Spleen (tissue), 11 donors: Measurements from ENCODE around the gene COX4I1. TPM values are rescaled to one million over a fixed set of nuclear protein-coding genes. Genes with fewer than 3 reads are reported as not detected.
"Not testable (repeated sequence)": the region's sequence is repeated elsewhere in the genome, so short reads cannot be mapped to it uniquely, and the experiment has no call there.

Experiments
- DNase-seq: peaks from one replicate; pipeline ENCODE4 v3.0.0-alpha.2; 2020
- H3K27ac ChIP-seq, 8 donors: fragments of 200-600 bp; sonication (generic) in 7 of 8; 1 replicate in 4 of 8; 2 replicates in 4 of 8; pipeline versions ENCODE4 v1.5.0 to v1.8.0; 2016 to 2021; ENCODE audit warnings: inconsistent platforms in 4 of 8, mild to moderate bottlenecking in 4 of 8, moderate library complexity in 1 of 8
- H3K27me3 ChIP-seq, 7 donors: fragments of 200-600 bp; sonication (generic) in 6 of 7; replicated peaks in 1 of 7; 1 replicate in 4 of 7; 2 replicates in 3 of 7; pipeline versions ENCODE4 v1.5.0 to v1.8.0; 2016 to 2021; ENCODE audit warnings: inconsistent platforms in 3 of 7, mild to moderate bottlenecking in 1 of 7
- H3K36me3 ChIP-seq, 6 donors: fragments of 200-600 bp; sonication (generic) in 5 of 6; 1 replicate in 4 of 6; 2 replicates in 2 of 6; pipeline versions ENCODE4 v1.5.0 to v1.8.0; 2016 to 2021; ENCODE audit warnings: inconsistent platforms in 2 of 6
- H3K4me1 ChIP-seq, 6 donors: fragments of 200-600 bp; sonication (generic) in 5 of 6; 1 replicate in 3 of 6; 2 replicates in 3 of 6; pipeline versions ENCODE4 v1.5.0 to v1.8.0; 2016 to 2021; ENCODE audit warnings: inconsistent platforms in 3 of 6
- H3K4me3 ChIP-seq, 8 donors: fragments of 200-600 bp; sonication (generic) in 7 of 8; 1 replicate in 4 of 8; 2 replicates in 4 of 8; pipeline versions ENCODE4 v1.5.0 to v1.8.0; 2016 to 2021; ENCODE audit warnings: inconsistent platforms in 4 of 8, mild to moderate bottlenecking in 4 of 8, moderate library complexity in 2 of 8
- H3K9me3 ChIP-seq, 8 donors: fragments of 200-600 bp; sonication (generic) in 7 of 8; 1 replicate in 4 of 8; 2 replicates in 4 of 8; pipeline versions ENCODE4 v1.5.0 to v1.8.0; 2016 to 2021; ENCODE audit warnings: inconsistent platforms in 4 of 8
- CTCF ChIP-seq, 11 experiments: fragments of 200-600 bp in 7 of 11; fragments of 450-650 bp in 4 of 11; sonication (generic) in 4 of 11; IDR thresholded peaks in 8 of 11; conservative IDR thresholded peaks in 3 of 11; 1 replicate in 7 of 11; 2 replicates in 4 of 11; pipeline versions ENCODE4 v1.4.0 to v1.8.0; 2016 to 2021; ENCODE audit warnings: antibody characterized with exemption in 11 of 11, inconsistent platforms in 4 of 11, mild to moderate bottlenecking in 1 of 11
- POLR2A ChIP-seq, 3 donors: fragments of 450-650 bp; IDR thresholded peaks; one replicate each; pipeline ENCODE4 v1.5.1; 2017; ENCODE audit warnings: antibody characterized with exemption in 3 of 3, mild to moderate bottlenecking in 1 of 3
- POLR2AphosphoS5 ChIP-seq, 3 donors: sonication (generic); formaldehyde crosslinking; IDR thresholded peaks; one replicate each; pipeline ENCODE4 v1.5.1; 2017; ENCODE audit warnings: antibody characterized with exemption in 3 of 3
- WGBS, 5 donors: extraction: QIAGEN DNeasy Blood & Tissue Kit in 3 of 5; methylation state at CpG; one replicate each; pipeline versions ENCODE4 v1.1.5 to v1.1.7; 2013 to 2018; 5-methylcytosine and 5-hydroxymethylcytosine counted together
- intact Hi-C: fragments of 100-400 bp; cut with DNase I; formaldehyde crosslinking; loops from one replicate; pipeline ENCODE4 v1.15.0; 2023; ENCODE audit warnings: low total_unique reads
- polyA plus RNA-seq, 3 donors: library from polyadenylated mRNA; stranded (reverse); fragments of 200-250 nt; gene quantifications; one replicate each; pipeline ENCODE4 v1.2.1, GENCODE V29; 2013
- total RNA-seq, 7 donors: library from RNA; depleted of rRNA in 3 of 7; stranded (reverse); fragments of >200 nt in 3 of 7; fragmentation: NEBNext Ultra II Directional in 4 of 7; extraction: Animal tissue kit (Norgen Biotek cat#: 25700) in 4 of 7; gene quantifications; one replicate each; pipeline versions ENCODE4 v1.1.0 to v1.2.1, GENCODE V29; 2016 to 2021
- donor health status: healthy with polysubstance abuse.
- donor health status: DM: no; HTN: no; CAD: no; lungs with moderate emphysema.
- donor health status: DM: no; HTN: no; CAD: no.
- donor health status: Bipolar disorder and iron deficiency.
- donor health status: healthy.
- donor health status: DM: no; HTN: no; CAD: no.
- donor health status: DM: yes; HTN: yes; CAD: no.

COX4I1 gene
- total and polyA plus RNA-seq, 10 donors: 348 to 1,132 (median 450) TPM

DNA sequence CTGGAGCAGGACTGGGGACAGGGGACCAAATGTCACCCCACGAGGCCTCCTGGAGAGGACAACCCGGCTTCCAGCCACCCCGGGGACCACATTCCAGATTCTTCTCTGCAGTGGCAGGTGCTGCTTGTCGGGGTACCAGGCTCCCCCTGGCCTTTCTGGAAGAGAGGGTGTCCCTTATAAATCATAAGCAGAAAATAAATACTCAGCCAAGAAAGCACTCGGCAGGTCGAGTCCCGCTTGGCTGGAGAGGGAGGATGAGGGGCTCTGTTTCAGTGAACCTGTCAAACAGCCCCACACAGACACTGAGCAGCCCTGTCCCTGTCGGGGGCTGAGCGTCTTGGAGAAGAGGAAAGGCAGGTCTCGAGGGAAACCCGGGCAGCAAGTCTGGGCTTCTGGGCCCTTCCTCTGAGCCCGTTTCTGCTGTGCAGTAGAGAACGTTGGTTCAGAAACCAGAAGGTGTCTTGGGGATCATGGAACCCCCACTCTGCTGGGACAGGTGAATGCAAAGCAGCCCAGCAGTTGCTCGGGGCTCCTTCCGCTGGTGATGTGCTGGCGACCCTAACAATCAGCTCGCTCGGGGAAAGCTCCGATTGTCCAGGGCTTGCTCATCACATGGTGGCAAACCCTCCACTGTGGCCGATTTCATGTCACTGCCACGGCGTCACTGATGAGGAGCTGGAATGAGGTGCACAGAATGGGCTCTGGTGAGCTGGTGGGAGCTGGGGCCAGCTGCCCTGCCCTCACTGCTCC lies 36.6 kb downstream of the COX4I1 start:
- H3K36me3 ChIP-seq: no peaks in the 10 kb centered on the region
- intact Hi-C loops: no loop called here
- 63 to 79% (median 74%) methylated on average over 16 to 22 of the region's 22 CpGs for WGBS, 5 donors
- no peak overlapping the region for H3K4me3 ChIP-seq
- peak; percentile 61 for DNase-seq
- H3K27ac ChIP-seq: no peak overlapping the region
- peaks cover 0 to 64% (median 0%) of the 10 kb centered on the region in 7 donors for H3K27me3 ChIP-seq
- H3K9me3 ChIP-seq: peaks cover 0 to 3% (median 0%) of the 10 kb centered on the region in 8 donors
- peaks cover 0 to 36% (median 7%) of the 10 kb centered on the region in 6 donors for H3K4me1 ChIP-seq
- TF ChIP-seq POLR2AphosphoS5 (IDR thresholded peaks at IDR 0.05) (no peak), POLR2A (IDR thresholded peaks at IDR 0.05) (no peak), CTCF (IDR thresholded peaks at IDR 0.05 in 8 of 11, conservative IDR thresholded peaks at IDR 0.05 in 3 of 11) (no peak)

DNA sequence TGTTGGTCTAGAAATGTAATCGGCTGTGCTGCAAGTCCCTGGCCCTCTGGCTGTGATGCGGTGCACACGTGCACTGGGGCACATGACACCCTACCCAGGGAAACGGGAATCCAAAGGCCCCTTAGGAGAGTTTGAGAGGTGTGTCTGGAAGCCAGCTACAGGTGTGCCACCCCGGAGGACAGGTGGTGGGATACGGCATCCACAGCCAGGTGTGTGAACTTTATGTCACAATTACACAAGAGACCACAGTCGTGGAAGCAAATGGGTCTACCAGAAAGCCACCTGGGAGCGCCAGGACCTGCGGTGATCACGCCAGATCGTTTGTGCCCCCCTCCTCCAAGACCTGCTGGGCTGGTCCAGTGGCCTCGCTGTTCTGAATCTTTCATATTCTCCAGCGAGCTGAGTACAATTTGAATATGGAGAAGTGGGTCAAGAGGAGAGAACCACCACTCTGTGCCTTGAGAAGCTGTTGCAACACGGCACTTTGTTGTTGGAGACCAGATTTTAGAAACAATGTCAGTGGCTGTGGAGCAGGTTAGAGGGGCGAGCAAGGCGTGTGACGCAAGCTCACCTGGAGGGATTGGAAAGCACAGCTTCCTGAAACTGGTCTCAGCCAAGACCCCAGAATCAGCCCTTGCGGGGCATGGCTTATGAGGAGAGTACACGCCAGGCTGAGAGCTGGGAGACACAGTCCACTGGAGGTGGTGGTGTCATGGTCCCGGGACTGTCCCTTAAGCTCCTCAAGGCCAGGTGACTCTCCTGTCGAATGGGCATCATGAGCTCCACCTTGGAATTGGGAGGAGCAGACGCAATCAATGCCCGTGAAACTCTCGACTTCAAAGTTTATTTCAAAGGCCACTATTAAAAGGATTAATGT lies 37.4 kb downstream of the COX4I1 start:
- peak; percentile 52 for DNase-seq
- 74 to 82% (median 76%) methylated on average over 23 to 24 of the region's 24 CpGs for WGBS, 5 donors
- Histone ChIP-seq H3K4me3 (no peak overlapping the region), H3K27ac (no peak overlapping the region), H3K27me3 (peaks cover 0 to 56% (median 0%) of the 10 kb centered on the region in 7 donors), H3K9me3 (peaks cover 0 to 3% (median 0%) of the 10 kb centered on the region in 8 donors), H3K36me3 (no peaks in the 10 kb centered on the region), H3K4me1 (peaks cover 0 to 34% (median 7%) of the 10 kb centered on the region in 6 donors)
- intact Hi-C loops: no loop called here
- TF ChIP-seq POLR2AphosphoS5 (IDR thresholded peaks at IDR 0.05): no peak
- TF ChIP-seq POLR2A (IDR thresholded peaks at IDR 0.05): no peak
- no peak for TF ChIP-seq CTCF (IDR thresholded peaks at IDR 0.05 in 8 of 11, conservative IDR thresholded peaks at IDR 0.05 in 3 of 11)

GRCh38 chr16:85837654-85838053 lies 38.2 kb downstream of the COX4I1 start:
- intact Hi-C loops, H3K36me3 ChIP-seq, H3K27ac ChIP-seq, DNase-seq, H3K4me3 ChIP-seq, H3K9me3 ChIP-seq: not testable (repeated sequence)
- peaks cover 0 to 49% (median 0%) of the 10 kb centered on the region in 7 donors for H3K27me3 ChIP-seq
- H3K4me1 ChIP-seq: peaks cover 0 to 27% (median 7%) of the 10 kb centered on the region in 6 donors
- 81 to 96% (median 89%) methylated on average over 4 of the region's 4 CpGs for WGBS, 5 donors

DNA sequence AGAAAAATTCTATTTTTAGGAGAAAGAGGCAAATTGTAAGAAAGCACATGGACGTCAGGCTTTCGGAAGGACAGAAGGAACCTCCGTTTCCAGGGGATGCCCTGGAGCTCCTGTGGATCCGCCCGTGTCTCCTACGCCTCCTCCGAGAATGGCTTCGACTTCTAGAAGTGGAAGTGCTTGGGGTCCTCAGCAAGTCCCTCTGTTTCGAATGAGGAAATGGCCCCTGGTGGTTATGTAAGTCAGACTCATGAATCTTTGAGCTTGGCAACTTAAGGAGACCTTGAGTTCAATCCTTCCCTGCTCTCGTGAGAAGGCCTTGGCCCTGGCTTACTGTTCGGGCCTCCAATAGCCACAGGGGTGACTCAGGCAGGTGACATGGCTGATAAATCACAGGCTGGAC lies 38.9 kb downstream of the COX4I1 start:
- H3K27me3 ChIP-seq: peaks cover 0 to 42% (median 0%) of the 10 kb centered on the region in 7 donors
- H3K36me3 ChIP-seq: no peaks in the 10 kb centered on the region
- 52 to 77% (median 66%) methylated on average over 9 to 11 of the region's 11 CpGs for WGBS, 5 donors
- DNase-seq: peak; percentile 57
- H3K4me3 ChIP-seq: no peak overlapping the region
- no peak for TF ChIP-seq POLR2AphosphoS5 (IDR thresholded peaks at IDR 0.05)
- TF ChIP-seq POLR2A (IDR thresholded peaks at IDR 0.05): no peak
- TF ChIP-seq CTCF (IDR thresholded peaks at IDR 0.05 in 8 of 11, conservative IDR thresholded peaks at IDR 0.05 in 3 of 11): no peak
- intact Hi-C loops: no loop called here
- peak overlapping the region in 3 of 8 donors; percentile 13 to 30 (median 18) for H3K27ac ChIP-seq
- peaks cover 0 to 3% (median 0%) of the 10 kb centered on the region in 8 donors for H3K9me3 ChIP-seq
- peaks cover 0 to 19% (median 0%) of the 10 kb centered on the region in 6 donors for H3K4me1 ChIP-seq
